SKM-1 (cell line): ENCODE data around the gene TFDP1.

Experiments used
- DNase-seq: peaks from one replicate; lab custom pipeline; 2025; ENCODE audit not compliant: unreplicated experiment; lab: John Stamatoyannopoulos, UW

Gene TFDP1

GRCh38 chr13:113630804-113631203, 46.3 kb downstream of the TFDP1 start:
- no peak for DNase-seq

- no peak for DNase-seq
These were observed 47.0 kb downstream of the TFDP1 start for GRCh38 chr13:113631341-113632095.

- DNase-seq, result no peak
These were observed 48.3 kb downstream of the TFDP1 start for GRCh38 chr13:113632706-113633484.

- no peak for DNase-seq
These were observed 48.9 kb downstream of the TFDP1 start for GRCh38 chr13:113633485-113633873.

GRCh38 chr13:113634279-113635047, 49.9 kb downstream of the TFDP1 start:
- DNase-seq, result no peak

- no peak for DNase-seq
These were observed 50.5 kb downstream of the TFDP1 start for GRCh38 chr13:113635048-113635420.

- no peak for DNase-seq
These were observed 51.2 kb downstream of the TFDP1 start for GRCh38 chr13:113635709-113636108.

- DNase-seq, result no peak
These were observed 51.9 kb downstream of the TFDP1 start for GRCh38 chr13:113636266-113636963.

GRCh38 chr13:113637262-113638160, 53.0 kb downstream of the TFDP1 start:
- DNase-seq, result no peak

GRCh38 chr13:113638173-113638746, 53.7 kb downstream of the TFDP1 start:
- no peak for DNase-seq

- DNase-seq, result no peak
These were observed 54.3 kb downstream of the TFDP1 start for GRCh38 chr13:113638806-113639205.

GRCh38 chr13:113639616-113640262, 55.2 kb downstream of the TFDP1 start:
- DNase-seq, result no peak

- DNase-seq, result no peak
These were observed 56.9 kb downstream of the TFDP1 start for GRCh38 chr13:113641426-113641825.

- no peak for DNase-seq
These were observed 58.0 kb downstream of the TFDP1 start for GRCh38 chr13:113642563-113642962.

- DNase-seq, result no peak
These were observed 59.0 kb downstream of the TFDP1 start for GRCh38 chr13:113643593-113643992.

- DNase-seq, result no peak
These were observed 60.2 kb downstream of the TFDP1 start for GRCh38 chr13:113644800-113645199.

- DNase-seq, result no peak
These were observed 60.8 kb downstream of the TFDP1 start for GRCh38 chr13:113645329-113645728.

- DNase-seq, result no peak
These were observed 61.8 kb downstream of the TFDP1 start for GRCh38 chr13:113646376-113646775.

- no peak for DNase-seq
These were observed 62.4 kb downstream of the TFDP1 start for GRCh38 chr13:113646921-113647340.
